GM10248 (cell line): ENCODE results near the gene COL19A1.

ENCODE experiments used
- CTCF ChIA-PET: fragments of 300-600 bp; sonication (Branson Sonifier 250); formaldehyde crosslinking; extraction: SDS; loops from one replicate; lab custom pipeline; 2021; ENCODE audit warnings: antibody characterized with exemption; lab: Yijun Ruan, JAX
- POLR2A ChIA-PET: fragments of 350-650 bp; sonication (Branson Sonifier 250); formaldehyde crosslinking; extraction: SDS; loops from one replicate; lab custom pipeline; 2020; ENCODE audit warnings: antibody characterized with exemption; lab: Yijun Ruan, JAX
- DNase-seq: peaks from one replicate; pipeline ENCODE4 v3.0.0; 2012; ENCODE audit errors: extremely low spot score
- TF ChIP-seq, protein P1 (sequence below): IDR thresholded peaks from 2 replicates; pipeline ENCODE4 v1.5.1; 2012; ENCODE audit warnings: mild to moderate bottlenecking, low read depth; ENCODE audit errors: extremely low read depth, missing control alignments, control extremely low read depth

The COL19A1 gene

DNA sequence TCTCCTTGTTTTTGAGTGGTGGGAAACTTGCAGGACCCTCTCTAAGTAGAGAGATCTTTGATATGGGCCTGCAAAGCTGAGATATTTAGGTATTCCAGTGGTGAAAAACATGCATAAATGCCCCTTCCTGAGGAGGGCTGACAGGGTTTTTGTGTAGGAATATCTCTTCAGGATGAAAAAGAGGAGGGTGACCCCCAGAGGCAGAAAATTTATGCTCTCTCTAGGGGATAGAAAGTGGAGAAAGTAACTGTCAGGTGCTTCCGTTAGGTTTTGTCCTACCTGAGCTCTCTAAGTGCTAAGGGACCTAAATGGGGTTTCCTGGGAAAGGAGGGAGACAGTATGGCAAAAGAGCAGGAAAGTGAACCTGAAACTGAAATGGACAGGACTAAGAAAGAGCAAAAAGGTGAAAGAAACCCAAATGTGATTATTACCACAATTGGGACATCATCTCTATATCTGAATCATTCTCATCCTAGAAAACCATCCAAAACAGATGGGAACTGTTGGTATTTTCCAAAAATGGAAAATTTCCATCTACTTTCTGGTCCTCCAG lies 2.0 kb downstream of the COL19A1 start:
- DNase-seq, result no peak
- TF ChIP-seq, protein P1, sequence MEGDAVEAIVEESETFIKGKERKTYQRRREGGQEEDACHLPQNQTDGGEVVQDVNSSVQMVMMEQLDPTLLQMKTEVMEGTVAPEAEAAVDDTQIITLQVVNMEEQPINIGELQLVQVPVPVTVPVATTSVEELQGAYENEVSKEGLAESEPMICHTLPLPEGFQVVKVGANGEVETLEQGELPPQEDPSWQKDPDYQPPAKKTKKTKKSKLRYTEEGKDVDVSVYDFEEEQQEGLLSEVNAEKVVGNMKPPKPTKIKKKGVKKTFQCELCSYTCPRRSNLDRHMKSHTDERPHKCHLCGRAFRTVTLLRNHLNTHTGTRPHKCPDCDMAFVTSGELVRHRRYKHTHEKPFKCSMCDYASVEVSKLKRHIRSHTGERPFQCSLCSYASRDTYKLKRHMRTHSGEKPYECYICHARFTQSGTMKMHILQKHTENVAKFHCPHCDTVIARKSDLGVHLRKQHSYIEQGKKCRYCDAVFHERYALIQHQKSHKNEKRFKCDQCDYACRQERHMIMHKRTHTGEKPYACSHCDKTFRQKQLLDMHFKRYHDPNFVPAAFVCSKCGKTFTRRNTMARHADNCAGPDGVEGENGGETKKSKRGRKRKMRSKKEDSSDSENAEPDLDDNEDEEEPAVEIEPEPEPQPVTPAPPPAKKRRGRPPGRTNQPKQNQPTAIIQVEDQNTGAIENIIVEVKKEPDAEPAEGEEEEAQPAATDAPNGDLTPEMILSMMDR, result peak; percentile 26
- ChIA-PET POLR2A (interaction anchor here (1.3 kb wide), 1 partner anchor 13 kb away, joined by 5 read pairs; no protein-coding TSS in a partner anchor), CTCF (interaction anchor here (0.9 to 1.7 kb wide), 6 partner anchors 11 to 75 kb away, joined by 3 to 9 read pairs (median 4); no protein-coding TSS in a partner anchor)

DNA sequence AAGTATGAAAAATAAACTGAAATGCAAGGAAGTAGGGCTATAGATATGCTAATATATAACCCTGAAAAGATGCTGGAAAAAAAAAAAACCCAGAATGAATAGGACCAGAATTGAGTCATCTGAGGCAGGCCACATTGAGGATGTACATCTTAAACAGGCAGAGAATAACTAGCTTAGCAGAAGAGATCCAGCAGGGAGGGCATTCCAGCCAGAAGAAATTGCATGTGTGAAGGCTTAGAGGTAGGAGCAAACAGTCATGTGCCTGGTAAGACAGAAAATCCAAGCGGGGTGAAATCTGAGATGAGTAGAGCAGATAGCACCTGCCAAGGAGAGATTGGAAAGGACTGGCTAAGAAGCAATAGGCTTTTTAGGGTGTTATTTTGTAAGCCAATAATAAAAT lies 2.6 kb downstream of the COL19A1 start:
- TF ChIP-seq, protein P1, result no peak
- CTCF ChIA-PET, result interaction anchor here (1.4 to 1.7 kb wide), 4 partner anchors 11 to 54 kb away, joined by 3 to 9 read pairs (median 4); no protein-coding TSS in a partner anchor
- POLR2A ChIA-PET, result no interaction called here
- no peak for DNase-seq

DNA sequence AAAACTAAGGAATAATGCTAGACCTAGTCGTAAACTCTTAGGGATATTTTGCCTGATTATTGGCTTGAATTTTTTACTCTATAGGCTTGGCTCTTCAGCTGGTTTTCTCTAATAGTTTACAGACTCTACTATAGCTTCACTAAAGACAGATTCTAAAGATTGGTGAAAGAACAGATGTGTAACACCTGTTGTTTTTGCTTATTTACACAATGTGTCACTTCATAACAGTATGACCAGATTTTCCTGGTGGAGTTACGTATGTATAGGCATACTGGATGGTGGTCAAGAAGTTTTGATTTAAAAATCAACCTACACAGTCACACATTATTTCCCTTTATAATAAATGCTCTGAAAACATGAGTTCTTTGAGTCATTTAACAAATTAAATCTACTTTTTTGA lies 4.8 kb downstream of the COL19A1 start:
- ChIA-PET POLR2A (no interaction called here), CTCF (no interaction called here)
- no peak for DNase-seq
- TF ChIP-seq, protein P1, result no peak

DNA sequence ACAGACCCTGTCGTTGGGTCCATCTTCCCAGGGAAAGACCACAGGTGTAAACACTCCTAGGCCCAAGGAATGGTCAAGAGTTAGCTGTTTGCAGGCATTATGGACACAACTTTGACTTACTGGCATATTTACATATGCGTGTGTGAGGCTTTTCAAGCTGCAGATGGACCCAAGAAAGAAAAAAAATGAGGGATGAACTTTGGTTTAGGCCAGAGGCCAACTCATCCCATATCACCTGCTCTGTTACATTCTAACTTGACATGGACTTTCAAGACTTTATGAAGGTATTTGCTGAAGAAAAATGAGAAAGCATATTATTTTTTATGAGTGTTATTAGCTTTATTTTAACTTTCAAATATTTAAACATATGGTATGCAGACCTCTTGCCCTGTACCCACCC lies 6.9 kb downstream of the COL19A1 start:
- no peak for DNase-seq
- ChIA-PET CTCF (interaction anchor here (1.4 to 1.8 kb wide), 2 partner anchors 16 to 18 kb away, joined by 3 to 5 read pairs; no protein-coding TSS in a partner anchor), POLR2A (no interaction called here)
- TF ChIP-seq, protein P1, result no peak

DNA sequence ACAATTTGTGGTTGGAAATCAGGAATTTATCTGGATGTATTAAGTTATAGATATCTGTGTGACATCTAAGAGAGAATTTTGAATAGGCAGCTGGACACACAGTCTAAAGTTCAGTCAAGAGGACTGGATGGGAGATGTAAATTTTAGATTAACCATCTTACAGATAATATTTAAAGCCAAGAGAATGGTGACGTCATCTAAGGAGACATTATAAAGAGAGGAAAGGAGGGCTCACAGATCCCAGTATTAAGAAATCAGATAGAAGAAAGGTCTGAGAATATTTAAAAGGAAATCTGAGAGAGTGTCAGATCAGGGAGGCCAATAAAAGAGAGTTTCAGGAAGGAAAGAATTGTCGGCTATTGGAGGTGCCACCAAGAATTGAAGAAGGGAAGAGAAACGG lies 9.4 kb downstream of the COL19A1 start:
- DNase-seq, result no peak
- TF ChIP-seq, protein P1, result no peak
- ChIA-PET POLR2A (no interaction called here), CTCF (interaction anchor here (0.8 to 3.4 kb wide), 9 partner anchors 9 to 233 kb away, joined by 3 to 11 read pairs (median 3); partner anchors contain the start of genes COL19A1 and LMBRD1)

DNA sequence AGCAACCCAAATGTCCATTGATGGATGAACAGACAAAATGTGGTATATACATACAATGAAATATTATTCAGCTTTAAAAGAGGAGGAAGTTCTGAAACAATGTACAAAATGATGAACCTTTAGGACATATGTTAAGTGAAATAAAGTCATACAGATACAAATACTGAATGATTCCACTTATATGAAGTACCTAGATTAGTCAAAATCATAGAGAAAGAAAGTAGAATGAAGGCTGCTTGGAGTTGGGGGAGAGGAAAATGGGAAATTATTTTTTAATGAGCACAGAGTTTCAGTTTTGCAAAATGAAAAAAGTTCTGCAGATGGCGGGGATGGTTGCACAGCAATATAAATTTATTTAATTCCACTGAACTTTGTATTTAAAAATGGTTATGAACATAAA lies 12.4 kb downstream of the COL19A1 start:
- CTCF ChIA-PET, result interaction anchor here (1.2 to 2.1 kb wide), 4 partner anchors 12 to 90 kb away, joined by 3 to 8 read pairs (median 6); partner anchors contain the start of genes COL19A1 and LMBRD1
- TF ChIP-seq, protein P1, result no peak
- POLR2A ChIA-PET, result no interaction called here
- DNase-seq, result no peak
